Mammary epithelial cell (primary cell): ENCODE measurements around the gene SLC25A14.

Experiments used
- CTCF ChIP-seq, 2 donors: IDR thresholded peaks in 1 of 2; conservative IDR thresholded peaks in 1 of 2; 2 replicates each; pipeline ENCODE4 v1.5.1; 2011 to 2012; ENCODE audit warnings: inconsistent platforms in 2 of 2, low read length in 2 of 2, mild to moderate bottlenecking in 2 of 2, control low read depth in 1 of 2, low read depth in 1 of 2; ENCODE audit not compliant: insufficient read depth in 1 of 2; ENCODE audit errors: extremely low read depth in 1 of 2
- EZH2 ChIP-seq: IDR thresholded peaks from 2 replicates; pipeline ENCODE4 v1.6.1; 2012; ENCODE audit warnings: low read length, inconsistent platforms, borderline replicate concordance

- TF ChIP-seq EZH2: no peak
- TF ChIP-seq CTCF (conservative IDR thresholded peaks at IDR 0.05 in 1 of 2, IDR thresholded peaks at IDR 0.05 in 1 of 2; ENCODE audit: extremely low read depth in 1 of 2, insufficient read depth in 1 of 2, low read depth in 1 of 2, low read length in 2 of 2): no peak
These were observed 9.6 kb upstream of the SLC25A14 start for GRCh38 chrX:130330146-130330545.
